K562 (cell line): ENCODE data around the gene SPRTN. TPM values are rescaled to one million over a fixed set of nuclear protein-coding genes. Genes with fewer than 3 reads are reported as not detected.

Experiments
- ARID3B ChIP-seq: fragments of 250-450 bp; sonication (Bioruptor Pico); IDR thresholded peaks from 2 replicates; pipeline ENCODE4 v1.4.0; 2020; ENCODE audit warnings: borderline replicate concordance
- BRCA1 ChIP-seq, 2 experiments: fragments of 450-650 bp in 1 of 2; sonication (generic) in 1 of 2; formaldehyde crosslinking in 1 of 2; IDR thresholded peaks; 2 replicates each; pipeline versions ENCODE4 v1.5.0 to v1.6.1; 2017 to 2020; ENCODE audit warnings: mild to moderate bottlenecking in 1 of 2, missing genetic modification reagents in 1 of 2
- CAMTA2 ChIP-seq: fragments of 250-450 bp; sonication (Bioruptor Pico); conservative IDR thresholded peaks from 2 replicates; pipeline ENCODE4 v1.5.1; 2022
- E2F3 ChIP-seq: fragments of 250-450 bp; sonication (Bioruptor Pico); IDR thresholded peaks from 2 replicates; pipeline ENCODE4 v1.4.0; 2020; ENCODE audit warnings: mild to moderate bottlenecking
- ELF2 ChIP-seq: fragments of 250-450 bp; sonication (Bioruptor Pico); IDR thresholded peaks from 2 replicates; pipeline ENCODE4 v1.5.0; 2021; ENCODE audit warnings: mild to moderate bottlenecking
- GATAD2A ChIP-seq: fragments of 450-650 bp; IDR thresholded peaks from 2 replicates; pipeline ENCODE4 v1.6.1; 2017
- HDAC2 ChIP-seq: fragments of 450-650 bp; IDR thresholded peaks from 2 replicates; pipeline ENCODE4 v1.6.1; 2016; ENCODE audit warnings: mild to moderate bottlenecking
- MAX ChIP-seq: sonication (generic); formaldehyde crosslinking; IDR thresholded peaks from 2 replicates; pipeline ENCODE4 v1.9.0; 2022; ENCODE audit warnings: mild to moderate bottlenecking, missing genetic modification reagents
- MCM3 ChIP-seq: fragments of 450-650 bp; IDR thresholded peaks from 2 replicates; pipeline ENCODE4 v1.6.1; 2016
- NR1H2 ChIP-seq: sonication (generic); formaldehyde crosslinking; IDR thresholded peaks from 2 replicates; pipeline ENCODE4 v1.4.0; 2020; ENCODE audit warnings: mild to moderate bottlenecking, missing genetic modification reagents
- PML ChIP-seq: IDR thresholded peaks from 2 replicates; pipeline ENCODE4 v1.6.1; 2012; ENCODE audit warnings: low read length, inconsistent platforms
- RFX1 ChIP-seq: fragments of 450-650 bp; IDR thresholded peaks from 2 replicates; pipeline ENCODE4 v1.6.1; 2016; ENCODE audit warnings: mild to moderate bottlenecking, moderate library complexity
- SREBF1 ChIP-seq: fragments of 150-350 bp; IDR thresholded peaks from 2 replicates; pipeline ENCODE4 v1.6.1; 2014; ENCODE audit warnings: antibody characterized with exemption, low read depth, low read length, borderline replicate concordance
- THAP12 ChIP-seq: fragments of 250-450 bp; sonication (Bioruptor Pico); IDR thresholded peaks from 2 replicates; pipeline ENCODE4 v1.9.0; 2021; ENCODE audit warnings: mild to moderate bottlenecking, inconsistent platforms
- TRIM24 ChIP-seq, 2 experiments: fragments of 450-650 bp; IDR thresholded peaks; 2 replicates each; pipeline ENCODE4 v1.6.1; 2016
- ZBTB1 ChIP-seq: sonication (generic); formaldehyde crosslinking; IDR thresholded peaks from 2 replicates; pipeline ENCODE4 v1.8.1; 2023; ENCODE audit warnings: missing genetic modification reagents, low read depth, mild to moderate bottlenecking, borderline replicate concordance
- ZNF232 ChIP-seq: sonication (generic); formaldehyde crosslinking; IDR thresholded peaks from 2 replicates; pipeline ENCODE4 v1.8.0; 2022; ENCODE audit warnings: mild to moderate bottlenecking, missing genetic modification reagents
- ZNF277 ChIP-seq: fragments of 250-450 bp; sonication (Bioruptor Pico); IDR thresholded peaks from 2 replicates; pipeline ENCODE4 v1.8.0; 2022; ENCODE audit warnings: inconsistent platforms, mild to moderate bottlenecking, moderate library complexity, borderline replicate concordance
- ZNF668 ChIP-seq: fragments of 250-450 bp; sonication (Bioruptor Pico); IDR thresholded peaks from 2 replicates; pipeline ENCODE4 v1.8.0; 2022; ENCODE audit warnings: mild to moderate bottlenecking, inconsistent platforms
- polyA plus RNA-seq, 8 experiments: library from polyadenylated mRNA; depleted of rRNA in 4 of 8; stranded (reverse) in 5 of 8; unstranded in 3 of 8; fragments of >200 nt; fragmentation: Nextera tagmentation in 2 of 8; fragmentation: Illumina TruSeq in 1 of 8; extraction: Ambion mirVana in 2 of 8; extraction: Trizol in 1 of 8; gene quantifications; 2 replicates each; pipeline versions ENCODE4 v1.2.1 to v1.2.3, GENCODE V29; 2011 to 2014; ENCODE audit warnings: inconsistent platforms in 1 of 8, missing spikeins in 1 of 8
- total RNA-seq, 7 experiments: library from RNA; depleted of rRNA in 6 of 7; stranded (reverse); fragments of >200 nt in 6 of 7; fragmentation: Illumina TruSeq in 2 of 7; extraction: Trizol in 2 of 7; gene quantifications; 2 replicates each; pipeline versions ENCODE4 v1.2.1 to v1.2.3, GENCODE V29; 2011 to 2021; ENCODE audit warnings: low replicate concordance in 1 of 7
- TF ChIP-seq, protein P1 (sequence below): fragments of 450-650 bp; IDR thresholded peaks from 2 replicates; pipeline ENCODE4 v1.6.1; 2016; ENCODE audit warnings: borderline replicate concordance

The SPRTN gene
- total and polyA plus RNA-seq, 9 of the 15 experiments (the other 6 are each of a cell fraction or from before 2014, with no cell fraction given): 8.1 to 32.5 (median 21.2) TPM

- TF ChIP-seq, protein P1, sequence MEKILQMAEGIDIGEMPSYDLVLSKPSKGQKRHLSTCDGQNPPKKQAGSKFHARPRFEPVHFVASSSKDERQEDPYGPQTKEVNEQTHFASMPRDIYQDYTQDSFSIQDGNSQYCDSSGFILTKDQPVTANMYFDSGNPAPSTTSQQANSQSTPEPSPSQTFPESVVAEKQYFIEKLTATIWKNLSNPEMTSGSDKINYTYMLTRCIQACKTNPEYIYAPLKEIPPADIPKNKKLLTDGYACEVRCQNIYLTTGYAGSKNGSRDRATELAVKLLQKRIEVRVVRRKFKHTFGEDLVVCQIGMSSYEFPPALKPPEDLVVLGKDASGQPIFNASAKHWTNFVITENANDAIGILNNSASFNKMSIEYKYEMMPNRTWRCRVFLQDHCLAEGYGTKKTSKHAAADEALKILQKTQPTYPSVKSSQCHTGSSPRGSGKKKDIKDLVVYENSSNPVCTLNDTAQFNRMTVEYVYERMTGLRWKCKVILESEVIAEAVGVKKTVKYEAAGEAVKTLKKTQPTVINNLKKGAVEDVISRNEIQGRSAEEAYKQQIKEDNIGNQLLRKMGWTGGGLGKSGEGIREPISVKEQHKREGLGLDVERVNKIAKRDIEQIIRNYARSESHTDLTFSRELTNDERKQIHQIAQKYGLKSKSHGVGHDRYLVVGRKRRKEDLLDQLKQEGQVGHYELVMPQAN: peak; percentile 80; the same call in 1 of the 2 replicates
- TF ChIP-seq E2F3 (CRISPR knock-in tag) (peak; percentile 69; the same call in 1 of the 2 replicates), ZNF232 (CRISPR knock-in tag) (peak; percentile 19; the same call in 1 of the 2 replicates), HDAC2 (peak; percentile 80; the same call in 1 of the 2 replicates), NR1H2 (CRISPR knock-in tag) (0 out of 2 replicates have a peak, but pooled peaks have one; percentile 49), ELF2 (CRISPR knock-in tag) (peak; percentile 52; the same call in 1 of the 2 replicates), ZNF668 (peak; percentile 51; the same call in 1 of the 2 replicates), ARID3B (0 out of 2 replicates have a peak, but pooled peaks have one; percentile 51), MAX (CRISPR knock-in tag) (peak; percentile 56), CAMTA2 (0 out of 2 replicates have a peak, but pooled peaks have one; percentile 12), SREBF1 (0 out of 2 replicates have a peak, but pooled peaks have one; percentile 24), GATAD2A (peak; percentile 47; the same call in 1 of the 2 replicates), BRCA1 (IDR thresholded peaks at IDR 0.05) (no peak), BRCA1 (CRISPR knock-in tag; IDR thresholded peaks at IDR 0.05) (peak; percentile 57; the same call in 1 of the 2 replicates), ZNF277 (CRISPR knock-in tag) (0 out of 2 replicates have a peak, but pooled peaks have one; percentile 30), MCM3 (no peak), THAP12 (peak; percentile 60; the same call in 1 of the 2 replicates), ZBTB1 (CRISPR knock-in tag) (peak; percentile 36; the same call in 1 of the 2 replicates), TRIM24 (IDR thresholded peaks at IDR 0.05) (peak in 1 of 2 experiments; percentile 25; a peak in 1 of 4 replicates), RFX1 (peak; percentile 32; the same call in 1 of the 2 replicates), PML (peak; percentile 33; the same call in 1 of the 2 replicates)
Measured at GRCh38 chr1:231338270-231339128, at the start of gene SPRTN (continued).
